Suprapubic skin (tissue), 3 donors: ENCODE data around the gene PTAR1.

Experiments
- POLR2A ChIP-seq, 2 donors: fragments of 450-650 bp; IDR thresholded peaks; one replicate each; pipeline ENCODE4 v1.6.1; 2017; ENCODE audit warnings: antibody characterized with exemption in 2 of 2, mild to moderate bottlenecking in 2 of 2, moderate library complexity in 2 of 2
- TF ChIP-seq, protein P1 (sequence below), 2 donors: fragments of 200-600 bp in 1 of 2; fragments of 450-650 bp in 1 of 2; sonication (generic) in 1 of 2; IDR thresholded peaks; one replicate each; pipeline ENCODE4 v1.5.1; 2016 to 2019; ENCODE audit warnings: antibody characterized with exemption in 2 of 2, mild to moderate bottlenecking in 1 of 2, moderate library complexity in 1 of 2

DNA sequence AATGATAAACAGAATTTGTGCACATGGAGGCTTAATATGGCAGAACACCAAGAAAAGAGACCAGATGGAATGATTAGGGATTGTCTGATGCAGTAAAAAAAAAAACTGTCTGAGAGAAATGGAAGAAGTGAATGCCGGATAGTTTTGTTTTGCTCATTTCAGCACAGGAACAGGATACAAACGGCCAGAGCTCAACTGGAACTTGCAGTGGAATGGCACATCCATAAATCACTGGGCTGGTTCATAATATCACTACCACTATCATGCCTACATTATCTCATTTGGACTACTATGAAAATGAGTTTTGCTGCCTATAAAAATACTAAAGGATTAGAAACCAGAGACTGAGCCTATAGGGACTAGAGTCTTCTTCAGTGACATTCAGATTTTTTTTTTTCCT, 9.7 kb downstream of the PTAR1 start:
- TF ChIP-seq, protein P1, sequence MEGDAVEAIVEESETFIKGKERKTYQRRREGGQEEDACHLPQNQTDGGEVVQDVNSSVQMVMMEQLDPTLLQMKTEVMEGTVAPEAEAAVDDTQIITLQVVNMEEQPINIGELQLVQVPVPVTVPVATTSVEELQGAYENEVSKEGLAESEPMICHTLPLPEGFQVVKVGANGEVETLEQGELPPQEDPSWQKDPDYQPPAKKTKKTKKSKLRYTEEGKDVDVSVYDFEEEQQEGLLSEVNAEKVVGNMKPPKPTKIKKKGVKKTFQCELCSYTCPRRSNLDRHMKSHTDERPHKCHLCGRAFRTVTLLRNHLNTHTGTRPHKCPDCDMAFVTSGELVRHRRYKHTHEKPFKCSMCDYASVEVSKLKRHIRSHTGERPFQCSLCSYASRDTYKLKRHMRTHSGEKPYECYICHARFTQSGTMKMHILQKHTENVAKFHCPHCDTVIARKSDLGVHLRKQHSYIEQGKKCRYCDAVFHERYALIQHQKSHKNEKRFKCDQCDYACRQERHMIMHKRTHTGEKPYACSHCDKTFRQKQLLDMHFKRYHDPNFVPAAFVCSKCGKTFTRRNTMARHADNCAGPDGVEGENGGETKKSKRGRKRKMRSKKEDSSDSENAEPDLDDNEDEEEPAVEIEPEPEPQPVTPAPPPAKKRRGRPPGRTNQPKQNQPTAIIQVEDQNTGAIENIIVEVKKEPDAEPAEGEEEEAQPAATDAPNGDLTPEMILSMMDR (IDR thresholded peaks at IDR 0.05): no peak
- no peak for TF ChIP-seq POLR2A (IDR thresholded peaks at IDR 0.05)
